Endothelial cell of umbilical vein (primary cell): ENCODE measurements around the gene DNAJC3. TPM values are rescaled to one million over a fixed set of nuclear protein-coding genes. Genes with fewer than 3 reads are reported as not detected.

Experiments
- BruUV-seq: library from RNA; stranded (reverse); fragments of 400-500 nt; replicated peaks from 2 replicates; lab custom pipeline; 2021; lab: Mats Ljungman, UMichigan
- CTCF ChIA-PET: fragments of 300-600, 350-600 bp; sonication (Branson Sonifier 250); formaldehyde crosslinking; loops from one replicate; lab custom pipeline; 2021; ENCODE audit warnings: antibody characterized with exemption, inconsistent platforms; lab: Charles Lee
- POLR2A ChIA-PET: fragments of 300-600, 350-600 bp; sonication (Branson Sonifier 250); formaldehyde crosslinking; loops from one replicate; lab custom pipeline; 2021; ENCODE audit warnings: antibody characterized with exemption, inconsistent platforms; lab: Charles Lee
- DNase-seq: peaks from one replicate; pipeline ENCODE4 v3.0.0-alpha.2; 2011; ENCODE audit warnings: low read depth, low spot score
- FAIRE-seq: peaks from 2 replicates; lab custom pipeline; 2011; peaks lifted over from hg19 to GRCh38; lab: Jason Lieb, UNC
- H2AFZ ChIP-seq: 2 replicates; pipeline ENCODE4 v1.6.0; 2012; ENCODE audit warnings: low read depth, low read length, control low read depth, inconsistent platforms
- H3K27ac ChIP-seq: 2 replicates; pipeline ENCODE4 v1.5.1; 2011; ENCODE audit warnings: low read depth, mild to moderate bottlenecking, control low read depth, low read length, moderate library complexity; ENCODE audit not compliant: insufficient read depth
- H3K27me3 ChIP-seq, 2 experiments: 2 replicates each; pipeline versions ENCODE4 v1.6.0 to v1.6.1; 2011; ENCODE audit warnings: low read length in 2 of 2, mixed read lengths in 1 of 2; ENCODE audit not compliant: control insufficient read depth in 2 of 2, insufficient read depth in 2 of 2
- H3K36me3 ChIP-seq, 2 experiments: 2 replicates in 1 of 2; 3 replicates in 1 of 2; pipeline ENCODE4 v1.5.1; 2011; ENCODE audit warnings: low read length in 2 of 2, mild to moderate bottlenecking in 1 of 2, moderate library complexity in 1 of 2; ENCODE audit not compliant: control insufficient read depth in 2 of 2, insufficient read depth in 2 of 2; ENCODE audit errors: extremely low read depth in 1 of 2
- H3K4me1 ChIP-seq: 3 replicates; pipeline ENCODE4 v1.5.1; 2011; ENCODE audit warnings: mild to moderate bottlenecking, low read length; ENCODE audit not compliant: control insufficient read depth, insufficient read depth; ENCODE audit errors: extremely low read depth
- H3K4me2 ChIP-seq: 2 replicates; pipeline ENCODE4 v1.6.1; 2011; ENCODE audit warnings: low read length, control low read depth, mixed read lengths; ENCODE audit not compliant: insufficient read depth
- H3K4me3 ChIP-seq, 3 experiments: fragments of 200-600 bp in 1 of 3; sonication (generic), shearing (Covaris generic) in 1 of 3; replicated peaks in 1 of 3; 2 replicates each; pipeline ENCODE4 v1.5.1; 2011 to 2016; ENCODE audit warnings: control low read depth in 3 of 3, low read length in 3 of 3, mild to moderate bottlenecking in 2 of 3, inconsistent platforms in 1 of 3, low read depth in 1 of 3, moderate library complexity in 1 of 3; ENCODE audit not compliant: insufficient read depth in 1 of 3
- H3K79me2 ChIP-seq: 2 replicates; pipeline ENCODE4 v1.6.0; 2012; ENCODE audit warnings: low read length, inconsistent platforms; ENCODE audit not compliant: control insufficient read depth, insufficient read depth
- H3K9ac ChIP-seq: replicated peaks from 2 replicates; pipeline ENCODE3; 2011; ENCODE audit warnings: low read length, control low read depth; ENCODE audit not compliant: insufficient read depth; ENCODE audit errors: extremely low read depth
- H3K9me1 ChIP-seq: replicated peaks from 3 replicates; pipeline ENCODE4 v1.6.0; 2011; ENCODE audit warnings: mild to moderate bottlenecking, low read length; ENCODE audit not compliant: control insufficient read depth, insufficient read depth; ENCODE audit errors: extremely low read depth
- H3K9me3 ChIP-seq: replicated peaks from 2 replicates; pipeline ENCODE4 v1.5.1; 2012; ENCODE audit warnings: low read length, inconsistent platforms; ENCODE audit not compliant: control insufficient read depth, insufficient read depth
- H4K20me1 ChIP-seq: replicated peaks from 2 replicates; pipeline ENCODE3; 2011; ENCODE audit warnings: mild to moderate bottlenecking, low read length; ENCODE audit not compliant: control insufficient read depth, insufficient read depth; ENCODE audit errors: extremely low read depth
- EZH2 ChIP-seq: IDR thresholded peaks from 2 replicates; pipeline ENCODE4 v1.6.1; 2012; ENCODE audit warnings: borderline replicate concordance, low read depth, mild to moderate bottlenecking, moderate library complexity, low read length, inconsistent platforms; ENCODE audit not compliant: severe bottlenecking
- FOS ChIP-seq: IDR thresholded peaks from 2 replicates; pipeline ENCODE4 v1.6.1; 2011; ENCODE audit warnings: mild to moderate bottlenecking, low read length, moderate library complexity, borderline replicate concordance; ENCODE audit not compliant: insufficient read depth
- GATA2 ChIP-seq: IDR thresholded peaks from 2 replicates; pipeline ENCODE4 v1.7.0; 2011; ENCODE audit warnings: low read depth, mild to moderate bottlenecking, moderate library complexity, mixed read lengths, low read length; ENCODE audit not compliant: insufficient read length, insufficient read depth
- MYC ChIP-seq: IDR thresholded peaks from one replicate; pipeline ENCODE4 v1.6.1; 2011; ENCODE audit warnings: mild to moderate bottlenecking, low read depth, low read length
- POLR2AphosphoS5 ChIP-seq: IDR thresholded peaks from 2 replicates; pipeline ENCODE4 v1.6.1; 2012; ENCODE audit warnings: low read depth, mild to moderate bottlenecking, control low read depth, low read length, moderate library complexity; ENCODE audit not compliant: insufficient read depth
- dilution Hi-C: fragments of 300-500 bp; cut with MboI; formaldehyde crosslinking; loops from one replicate; pipeline ENCODE4 v1.15.0; 2019; ENCODE audit warnings: low sequenced_read_pairs; ENCODE audit not compliant: extremely low pct_ligation_motif_present
- intact Hi-C: fragments of 100-400 bp; cut with micrococcal nuclease; formaldehyde crosslinking; loops from one replicate; pipeline ENCODE4 v1.10.0; 2022
- polyA plus RNA-seq, 4 experiments: library from polyadenylated mRNA; depleted of rRNA in 3 of 4; stranded (reverse) in 3 of 4; unstranded in 1 of 4; fragments of >200 nt; gene quantifications; 2 replicates each; pipeline versions ENCODE4 v1.2.1 to v1.2.3, GENCODE V29; 2011 to 2012; ENCODE audit warnings: missing spikeins in 1 of 4
- total RNA-seq: library from RNA; stranded (reverse); gene quantifications from 2 replicates; pipeline ENCODE4 v1.2.3, GENCODE V29; 2021
- TF ChIP-seq, protein P1 (sequence below): IDR thresholded peaks from 2 replicates; pipeline ENCODE4 v1.6.1; 2011; ENCODE audit not compliant: insufficient read depth, insufficient read length
- TF ChIP-seq, protein P2 (sequence below), 2 donors: IDR thresholded peaks; 1 replicate in 1 of 2; 2 replicates in 1 of 2; pipeline ENCODE4 v1.5.1; 2011; ENCODE audit warnings: low read length in 2 of 2, mild to moderate bottlenecking in 2 of 2, moderate library complexity in 2 of 2, control low read depth in 1 of 2, inconsistent platforms in 1 of 2, low read depth in 1 of 2; ENCODE audit not compliant: insufficient read depth in 1 of 2; ENCODE audit errors: extremely low read depth in 1 of 2

The DNAJC3 gene
- total and polyA plus RNA-seq, 2 donors (not counting 3 experiments of a cell fraction or from before 2014, with no cell fraction given) = 17.0 to 51.2 TPM

DNA sequence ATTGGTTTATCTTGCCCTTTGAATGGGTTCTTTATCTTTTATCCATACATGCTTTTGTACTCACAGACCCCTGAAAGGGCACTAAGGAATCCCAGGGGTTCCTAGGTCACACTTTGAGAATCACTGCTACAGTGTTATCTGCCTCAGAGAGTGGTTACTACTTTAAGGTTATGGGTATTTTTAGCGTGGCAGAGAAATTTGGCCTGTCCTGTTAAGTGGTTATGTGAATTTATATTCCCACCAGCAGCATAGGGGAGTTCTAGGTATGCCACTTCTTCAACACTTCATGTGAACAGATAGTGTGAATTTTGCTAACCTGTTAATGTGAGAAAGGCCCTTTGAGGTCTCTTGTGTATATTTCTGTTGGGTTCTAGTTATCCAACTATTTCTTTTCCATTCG lies 75.7 kb downstream of the DNAJC3 start:
- Histone ChIP-seq H3K27me3 (no peaks in the 10 kb centered on the region), H3K9ac (no peak overlapping the region), H3K4me1 (no peaks in the 10 kb centered on the region), H3K36me3 (no peaks in the 10 kb centered on the region), H3K9me1 (no peaks in the 10 kb centered on the region), H3K4me3 (no peak overlapping the region), H4K20me1 (no peaks in the 10 kb centered on the region), H3K9me3 (no peaks in the 10 kb centered on the region), H3K79me2 (peaks cover 8% of the 10 kb centered on the region), H2AFZ (no peak overlapping the region), H3K27ac (no peak overlapping the region), H3K4me2 (no peak overlapping the region)
- CTCF ChIA-PET = no interaction called here
- DNase-seq = no peak
- intact Hi-C loops = no loop called here
- TF ChIP-seq, protein P1, sequence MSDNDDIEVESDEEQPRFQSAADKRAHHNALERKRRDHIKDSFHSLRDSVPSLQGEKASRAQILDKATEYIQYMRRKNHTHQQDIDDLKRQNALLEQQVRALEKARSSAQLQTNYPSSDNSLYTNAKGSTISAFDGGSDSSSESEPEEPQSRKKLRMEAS = no peak
- no peak for TF ChIP-seq EZH2
- TF ChIP-seq MYC = no peak
- dilution Hi-C loops = no loop called here
- BruUV-seq = no TSS peak
- FAIRE-seq = no peak
- POLR2A ChIA-PET = no interaction called here

DNA sequence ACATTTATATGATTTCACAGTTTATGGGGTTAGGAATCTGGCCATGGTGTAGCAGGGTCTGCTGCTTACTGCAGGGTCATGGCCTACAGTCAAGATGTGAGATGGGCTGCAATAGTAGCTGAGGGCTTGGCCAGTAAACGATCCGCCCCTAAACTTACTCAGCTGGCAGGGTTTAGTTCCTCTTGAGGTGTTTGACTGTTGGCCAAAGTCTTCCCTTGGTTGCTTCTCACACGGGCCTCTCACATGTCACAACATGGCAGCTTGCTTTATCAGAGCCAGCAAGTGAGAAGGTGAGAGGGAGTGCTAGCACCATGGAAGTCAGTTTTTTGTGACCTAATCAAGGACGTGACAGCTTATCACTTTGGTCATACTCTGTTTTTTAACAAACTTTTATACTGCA lies 77.1 kb downstream of the DNAJC3 start:
- BruUV-seq = no TSS peak
- Histone ChIP-seq H2AFZ (no peak overlapping the region), H3K9me1 (no peaks in the 10 kb centered on the region), H3K4me1 (no peaks in the 10 kb centered on the region), H3K9me3 (no peaks in the 10 kb centered on the region), H3K4me3 (no peak overlapping the region), H3K4me2 (no peak overlapping the region), H3K27me3 (no peaks in the 10 kb centered on the region), H4K20me1 (no peaks in the 10 kb centered on the region), H3K9ac (no peak overlapping the region), H3K27ac (no peak overlapping the region), H3K36me3 (no peaks in the 10 kb centered on the region), H3K79me2 (peaks cover 8% of the 10 kb centered on the region)
- FAIRE-seq = no peak
- CTCF ChIA-PET = interaction anchor here (0.5 kb wide), 1 partner anchor 115 kb away, joined by 3 read pairs; no protein-coding TSS in a partner anchor
- intact Hi-C loops (no loop called here), dilution Hi-C loops (no loop called here)
- POLR2A ChIA-PET = no interaction called here
- no peak for DNase-seq
- TF ChIP-seq FOS (no peak), POLR2AphosphoS5 (no peak), MYC (no peak), EZH2 (no peak), GATA2 (no peak)
- TF ChIP-seq, protein P1 = no peak
- TF ChIP-seq, protein P2, sequence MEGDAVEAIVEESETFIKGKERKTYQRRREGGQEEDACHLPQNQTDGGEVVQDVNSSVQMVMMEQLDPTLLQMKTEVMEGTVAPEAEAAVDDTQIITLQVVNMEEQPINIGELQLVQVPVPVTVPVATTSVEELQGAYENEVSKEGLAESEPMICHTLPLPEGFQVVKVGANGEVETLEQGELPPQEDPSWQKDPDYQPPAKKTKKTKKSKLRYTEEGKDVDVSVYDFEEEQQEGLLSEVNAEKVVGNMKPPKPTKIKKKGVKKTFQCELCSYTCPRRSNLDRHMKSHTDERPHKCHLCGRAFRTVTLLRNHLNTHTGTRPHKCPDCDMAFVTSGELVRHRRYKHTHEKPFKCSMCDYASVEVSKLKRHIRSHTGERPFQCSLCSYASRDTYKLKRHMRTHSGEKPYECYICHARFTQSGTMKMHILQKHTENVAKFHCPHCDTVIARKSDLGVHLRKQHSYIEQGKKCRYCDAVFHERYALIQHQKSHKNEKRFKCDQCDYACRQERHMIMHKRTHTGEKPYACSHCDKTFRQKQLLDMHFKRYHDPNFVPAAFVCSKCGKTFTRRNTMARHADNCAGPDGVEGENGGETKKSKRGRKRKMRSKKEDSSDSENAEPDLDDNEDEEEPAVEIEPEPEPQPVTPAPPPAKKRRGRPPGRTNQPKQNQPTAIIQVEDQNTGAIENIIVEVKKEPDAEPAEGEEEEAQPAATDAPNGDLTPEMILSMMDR (IDR thresholded peaks at IDR 0.05; ENCODE audit: extremely low read depth in 1 of 2, insufficient read depth in 1 of 2, low read depth in 1 of 2, low read length in 2 of 2) = no peak
